Heart left ventricle (tissue), 13 donors: ENCODE results near the gene AFF1.

Experiments used
- POLR2A ChIP-seq, 2 donors: fragments of 450-650 bp; IDR thresholded peaks; one replicate each; pipeline ENCODE4 v1.6.1; 2017; ENCODE audit warnings: antibody characterized with exemption in 2 of 2, mild to moderate bottlenecking in 2 of 2, moderate library complexity in 2 of 2
- TF ChIP-seq, protein P1 (sequence below), 12 donors: fragments of 200-600 bp; sonication (generic) in 4 of 12; IDR thresholded peaks; one replicate each; pipeline versions ENCODE4 v1.5.0 to v1.8.0; 2018 to 2022; ENCODE audit warnings: antibody characterized with exemption in 12 of 12, mild to moderate bottlenecking in 5 of 12
- donor health status: ischemic (EF 13 %, LVEDD 7.1; RV severe dilation, severe dysfunction).
- donor health status: DM: no; HTN: yes; CAD: no.
- donor health status: DM: no; HTN: no; CAD: no.
- donor health status: ischemic (EF 25% LVEDD 6.9; RV normal size, moderate dysfunction).
- donor health status: ischemic (EF 25% LVEDD 5.7; RV mildly dilated, moderate dysfunction).
- donor health status: ischemic (EF 35%, LVEDD 5.7; RV mildly dilated, moderate dysfunction).
- donor health status: nonischemic (EF 11% LVEDD 7.7; RV severe dilation, severe dysfunction).
- donor health status: DM: yes; HTN: yes; CAD: no.
- donor health status: PGD.
- donor health status: ischemic (EF 29% LVEDD 5.4; RV normal size, mild dysfunction).
- donor health status: nonischemic (EF 23%, LVEDD 6.1; RV moderate dilation, normal function).

DNA sequence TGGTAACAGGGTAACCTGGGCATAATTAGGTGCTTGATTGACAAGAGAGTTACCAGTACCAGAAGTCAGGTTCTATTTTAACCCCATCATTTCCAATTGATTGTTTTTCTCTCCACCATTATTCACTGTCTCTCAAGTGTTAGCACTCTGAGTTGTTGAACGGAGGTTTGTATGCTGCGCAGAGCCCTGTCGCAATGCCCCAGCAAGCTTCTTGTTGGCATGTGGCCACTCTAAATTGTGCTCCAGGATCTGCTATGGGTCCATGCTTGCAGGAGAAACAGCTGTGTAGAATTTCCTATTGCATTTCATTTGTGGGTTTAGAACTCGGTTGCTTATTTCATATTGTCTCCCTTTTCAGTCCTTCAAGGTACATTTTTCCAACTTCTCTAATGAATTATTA is 187.4 kb downstream of the AFF1 start:
- TF ChIP-seq, protein P1, sequence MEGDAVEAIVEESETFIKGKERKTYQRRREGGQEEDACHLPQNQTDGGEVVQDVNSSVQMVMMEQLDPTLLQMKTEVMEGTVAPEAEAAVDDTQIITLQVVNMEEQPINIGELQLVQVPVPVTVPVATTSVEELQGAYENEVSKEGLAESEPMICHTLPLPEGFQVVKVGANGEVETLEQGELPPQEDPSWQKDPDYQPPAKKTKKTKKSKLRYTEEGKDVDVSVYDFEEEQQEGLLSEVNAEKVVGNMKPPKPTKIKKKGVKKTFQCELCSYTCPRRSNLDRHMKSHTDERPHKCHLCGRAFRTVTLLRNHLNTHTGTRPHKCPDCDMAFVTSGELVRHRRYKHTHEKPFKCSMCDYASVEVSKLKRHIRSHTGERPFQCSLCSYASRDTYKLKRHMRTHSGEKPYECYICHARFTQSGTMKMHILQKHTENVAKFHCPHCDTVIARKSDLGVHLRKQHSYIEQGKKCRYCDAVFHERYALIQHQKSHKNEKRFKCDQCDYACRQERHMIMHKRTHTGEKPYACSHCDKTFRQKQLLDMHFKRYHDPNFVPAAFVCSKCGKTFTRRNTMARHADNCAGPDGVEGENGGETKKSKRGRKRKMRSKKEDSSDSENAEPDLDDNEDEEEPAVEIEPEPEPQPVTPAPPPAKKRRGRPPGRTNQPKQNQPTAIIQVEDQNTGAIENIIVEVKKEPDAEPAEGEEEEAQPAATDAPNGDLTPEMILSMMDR (IDR thresholded peaks at IDR 0.05) = no peak
- no peak for TF ChIP-seq POLR2A (IDR thresholded peaks at IDR 0.05)
